Duodenal mucosa (tissue), 2 donors: ENCODE results near the gene RRN3.
"Not testable (repeated sequence)": the region's sequence is repeated elsewhere in the genome, so short reads cannot be mapped to it uniquely, and the experiment has no call there.

Experiments used
- H3K27ac ChIP-seq: one replicate; pipeline ENCODE4 v1.7.0; 2013; ENCODE audit warnings: low read depth, low read length
- H3K27me3 ChIP-seq, 2 donors: one replicate each; pipeline ENCODE4 v1.7.0; 2013; ENCODE audit warnings: low read length in 2 of 2, control low read depth in 1 of 2; ENCODE audit not compliant: insufficient read depth in 2 of 2, control insufficient read depth in 1 of 2
- H3K36me3 ChIP-seq, 2 donors: one replicate each; pipeline ENCODE4 v1.7.0; 2013; ENCODE audit warnings: low read length in 2 of 2, control low read depth in 1 of 2; ENCODE audit not compliant: insufficient read depth in 2 of 2, control insufficient read depth in 1 of 2
- H3K4me1 ChIP-seq, 2 donors: one replicate each; pipeline ENCODE4 v1.7.0; 2013; ENCODE audit warnings: low read length in 2 of 2, control low read depth in 1 of 2; ENCODE audit not compliant: insufficient read depth in 2 of 2, control insufficient read depth in 1 of 2
- H3K4me3 ChIP-seq, 2 donors: one replicate each; pipeline ENCODE4 v1.7.0; 2013; ENCODE audit warnings: low read length in 2 of 2, low read depth in 1 of 2
- H3K9ac ChIP-seq, 2 donors: one replicate each; pipeline ENCODE4 v1.7.0; 2013; ENCODE audit warnings: low read length in 2 of 2, low read depth in 1 of 2
- H3K9me3 ChIP-seq, 2 donors: one replicate each; pipeline ENCODE4 v1.7.0; 2013; ENCODE audit warnings: low read length in 2 of 2, control low read depth in 1 of 2; ENCODE audit not compliant: control insufficient read depth in 1 of 2

RRN3 gene

DNA sequence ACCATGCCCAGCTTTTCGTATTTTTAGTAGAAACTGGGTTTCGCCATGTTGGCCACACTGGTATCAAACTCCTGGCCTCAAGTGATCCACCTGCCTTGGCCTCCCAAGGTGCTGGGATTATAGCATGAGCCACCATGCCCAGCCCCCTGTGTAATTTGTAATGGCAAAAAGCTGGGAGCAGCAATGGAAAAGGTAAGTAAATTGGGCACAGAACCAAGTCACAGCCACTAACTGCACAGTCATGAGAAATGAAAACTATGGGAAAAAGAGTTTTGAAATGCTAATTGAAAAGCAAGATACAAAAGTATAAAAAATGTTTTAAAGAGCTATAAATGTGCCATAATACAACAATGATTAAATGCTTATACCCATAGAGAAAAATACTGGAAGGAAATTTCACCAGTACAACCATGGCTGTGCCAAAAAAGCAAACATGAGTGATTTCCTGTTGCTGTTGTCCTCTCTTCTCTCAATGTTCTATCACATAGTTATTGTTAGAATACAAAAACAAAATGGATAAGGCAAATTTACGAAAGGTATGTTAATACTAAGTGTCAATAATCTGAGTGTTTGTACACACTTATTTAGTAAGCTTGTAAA lies 44.4 kb downstream of the RRN3 start:
- Histone ChIP-seq H3K27ac (no peak overlapping the region), H3K36me3 (peaks cover 10 to 16% of the 10 kb centered on the region in 2 donors), H3K4me3 (no peak overlapping the region), H3K9ac (no peak overlapping the region), H3K27me3 (no peaks in the 10 kb centered on the region), H3K4me1 (peaks cover 0 to 5% of the 10 kb centered on the region in 2 donors), H3K9me3 (no peaks in the 10 kb centered on the region)

DNA sequence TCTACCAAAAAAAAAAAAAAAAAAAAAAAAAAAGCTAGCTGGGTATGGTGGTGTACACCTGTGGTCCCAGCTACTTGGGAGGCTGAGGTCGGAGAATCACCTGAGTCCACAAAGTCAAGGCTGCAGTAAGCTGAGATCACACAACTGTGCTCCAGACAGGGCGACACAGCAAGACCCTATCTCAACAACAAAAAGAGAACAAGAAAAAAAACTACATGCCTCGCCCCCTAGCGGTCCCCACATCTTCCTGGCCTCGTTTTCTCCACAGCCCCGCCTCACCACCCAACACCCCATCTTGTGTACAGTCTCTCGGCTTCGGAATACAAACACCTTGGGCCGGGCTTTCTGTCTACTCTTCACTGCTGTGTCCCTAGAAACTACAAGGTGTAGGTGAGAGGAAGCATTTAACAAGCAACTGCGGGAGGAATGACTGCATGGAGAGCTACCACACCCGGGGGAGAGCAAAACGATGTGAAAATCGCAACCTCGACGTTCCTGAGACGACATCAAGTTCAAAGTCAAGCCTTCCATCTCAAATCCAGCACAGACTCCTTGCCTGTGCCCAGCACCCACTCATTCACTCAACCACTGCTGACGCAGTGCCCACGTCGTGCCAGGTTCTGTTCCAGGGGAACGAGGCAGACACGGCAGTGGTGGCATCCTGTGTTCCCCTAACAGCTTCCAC lies 47.2 kb downstream of the RRN3 start:
- Histone ChIP-seq H3K9ac (no peak overlapping the region), H3K27ac (no peak overlapping the region), H3K27me3 (no peaks in the 10 kb centered on the region), H3K4me1 (peaks cover 0 to under 1% of the 10 kb centered on the region in 2 donors), H3K9me3 (no peaks in the 10 kb centered on the region), H3K4me3 (no peak overlapping the region), H3K36me3 (peaks cover 10 to 20% of the 10 kb centered on the region in 2 donors)

DNA sequence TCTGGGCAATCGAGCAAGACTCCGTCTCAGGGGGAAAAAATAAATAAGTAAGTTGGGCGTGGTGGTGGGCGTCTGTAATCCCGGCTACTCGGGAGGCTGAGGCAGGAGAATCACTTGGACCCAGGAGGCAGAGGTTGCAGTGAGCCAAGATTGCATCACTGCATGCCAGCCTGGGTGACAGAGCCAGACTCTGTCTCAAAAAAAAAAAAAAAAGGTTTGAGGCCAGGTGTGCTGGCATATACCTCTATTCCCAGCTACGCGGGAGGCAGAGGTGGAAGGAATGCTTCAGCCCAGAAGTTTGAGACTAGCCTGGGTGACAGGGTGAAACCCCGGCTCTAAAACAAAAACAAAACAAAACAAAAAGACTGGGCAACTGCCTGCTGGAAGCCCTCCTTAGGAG lies 48.8 kb downstream of the RRN3 start:
- peaks cover 16 to 31% of the 10 kb centered on the region in 2 donors for H3K36me3 ChIP-seq

DNA sequence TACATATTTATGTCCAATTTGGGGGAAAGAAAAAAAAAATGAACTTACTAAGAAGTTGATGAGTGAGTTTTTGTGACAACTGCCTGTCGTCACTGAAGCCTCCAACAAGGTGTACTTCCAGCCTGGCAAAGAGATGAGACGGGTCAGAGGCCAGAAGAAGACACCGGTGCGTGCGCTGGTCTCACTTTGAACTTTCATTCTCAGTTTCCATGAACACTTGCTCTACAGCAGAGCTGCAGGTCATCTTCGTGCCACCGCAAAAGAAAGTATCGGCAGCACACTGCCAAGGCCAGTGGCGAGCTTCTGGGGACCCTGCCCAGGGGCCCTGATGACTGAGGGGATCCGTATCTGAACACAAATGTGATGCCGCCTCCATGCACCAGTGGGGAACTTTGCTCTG lies 49.8 kb downstream of the RRN3 start:
- Histone ChIP-seq H3K27ac (no peak overlapping the region), H3K4me3 (no peak overlapping the region), H3K9me3 (no peaks in the 10 kb centered on the region), H3K4me1 (peaks cover 0 to 10% of the 10 kb centered on the region in 2 donors), H3K27me3 (no peaks in the 10 kb centered on the region), H3K9ac (no peak overlapping the region), H3K36me3 (peaks cover 25 to 41% of the 10 kb centered on the region in 2 donors)

More for the DNA sequence above, 48.8 kb downstream of the RRN3 start:
- H3K27me3 ChIP-seq, H3K9me3 ChIP-seq, H3K9ac ChIP-seq, H3K4me1 ChIP-seq, H3K27ac ChIP-seq, H3K4me3 ChIP-seq: not testable (repeated sequence)

DNA sequence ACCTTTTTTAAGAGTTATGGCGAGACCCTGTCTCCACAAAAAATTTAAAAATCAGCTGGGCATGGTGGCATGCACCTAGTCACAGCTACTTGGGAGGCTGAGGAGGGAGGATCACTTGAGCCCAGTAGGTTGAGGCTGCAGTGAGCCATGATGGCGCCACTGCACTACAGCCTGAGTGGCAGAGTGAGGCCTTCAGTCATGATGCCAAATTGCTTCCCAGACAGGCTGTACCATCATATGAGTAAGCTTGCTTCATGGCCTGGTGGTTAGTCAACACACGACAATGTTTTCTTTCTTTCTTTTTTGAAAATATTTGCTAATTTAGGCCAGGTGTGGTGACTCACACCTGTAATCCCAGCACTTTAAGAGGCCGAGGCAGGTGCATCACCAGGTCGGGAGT lies 50.7 kb downstream of the RRN3 start:
- Histone ChIP-seq H3K9me3 (no peaks in the 10 kb centered on the region), H3K4me1 (peaks cover 0 to 10% of the 10 kb centered on the region in 2 donors), H3K27me3 (no peaks in the 10 kb centered on the region), H3K36me3 (peaks cover 25 to 51% of the 10 kb centered on the region in 2 donors), H3K27ac (no peak overlapping the region), H3K4me3 (no peak overlapping the region), H3K9ac (no peak overlapping the region)

DNA sequence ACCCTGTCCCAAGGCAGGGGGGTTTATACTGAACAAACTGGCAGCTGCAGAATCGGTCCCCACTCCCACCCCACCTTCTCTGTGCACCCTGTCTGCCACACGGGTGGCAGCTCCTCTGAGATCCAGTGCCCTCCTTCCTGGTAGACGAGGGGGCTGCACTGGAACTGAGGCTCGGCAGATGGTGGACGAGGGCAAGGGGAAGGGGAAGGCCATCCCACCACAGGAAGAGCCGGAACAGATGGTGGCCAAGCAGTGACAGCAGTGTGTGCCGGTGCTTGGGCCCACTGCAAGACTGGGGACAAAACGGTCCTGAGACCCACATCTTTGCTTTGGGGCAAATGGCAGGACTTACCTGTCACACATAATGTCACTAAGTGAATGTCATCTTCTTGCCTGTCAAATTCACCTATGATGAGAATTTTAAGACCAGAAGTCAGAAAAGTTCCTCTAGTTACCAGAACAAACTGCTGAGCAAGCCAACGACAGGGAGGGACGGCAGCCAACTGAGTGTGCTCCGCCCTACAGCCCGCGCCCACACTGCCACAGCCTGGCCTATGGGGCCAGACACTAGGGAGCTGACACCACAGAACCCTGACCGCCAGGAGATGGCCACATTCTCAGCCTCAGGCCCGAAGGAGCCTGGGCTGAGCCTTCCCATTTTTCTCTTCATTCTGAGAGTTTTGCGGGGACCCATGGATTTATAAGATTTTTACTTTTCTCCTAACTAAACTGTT lies 52.6 kb downstream of the RRN3 start:
- Histone ChIP-seq H3K4me1 (peaks cover 0 to 10% of the 10 kb centered on the region in 2 donors), H3K9ac (no peak overlapping the region), H3K9me3 (no peaks in the 10 kb centered on the region), H3K36me3 (peaks cover 28 to 58% of the 10 kb centered on the region in 2 donors), H3K27me3 (no peaks in the 10 kb centered on the region), H3K4me3 (no peak overlapping the region), H3K27ac (no peak overlapping the region)

DNA sequence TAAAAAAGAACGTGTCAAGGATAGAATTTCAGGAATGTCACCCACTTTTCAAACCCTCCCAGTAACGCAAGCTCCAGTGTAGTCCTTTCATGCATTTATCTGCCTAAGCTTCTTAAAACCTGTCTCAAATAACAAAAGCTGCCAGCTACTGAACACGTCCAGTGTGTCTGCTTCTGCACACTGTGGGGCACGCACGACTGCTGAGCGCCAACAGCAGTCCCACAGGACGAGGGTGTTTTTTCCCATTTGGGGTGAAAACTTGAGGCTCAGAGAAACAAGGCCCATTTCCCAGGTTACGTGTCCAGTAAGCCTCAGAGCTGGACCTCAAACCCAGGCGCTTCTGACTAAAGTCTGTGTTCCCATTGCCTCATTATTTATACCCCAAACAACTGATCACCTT lies 55.4 kb downstream of the RRN3 start:
- Histone ChIP-seq H3K27ac (no peak overlapping the region), H3K4me3 (no peak overlapping the region), H3K9me3 (no peaks in the 10 kb centered on the region), H3K36me3 (peaks cover 51 to 74% of the 10 kb centered on the region in 2 donors), H3K4me1 (peaks cover 0 to 10% of the 10 kb centered on the region in 2 donors), H3K9ac (no peak overlapping the region), H3K27me3 (no peaks in the 10 kb centered on the region)

DNA sequence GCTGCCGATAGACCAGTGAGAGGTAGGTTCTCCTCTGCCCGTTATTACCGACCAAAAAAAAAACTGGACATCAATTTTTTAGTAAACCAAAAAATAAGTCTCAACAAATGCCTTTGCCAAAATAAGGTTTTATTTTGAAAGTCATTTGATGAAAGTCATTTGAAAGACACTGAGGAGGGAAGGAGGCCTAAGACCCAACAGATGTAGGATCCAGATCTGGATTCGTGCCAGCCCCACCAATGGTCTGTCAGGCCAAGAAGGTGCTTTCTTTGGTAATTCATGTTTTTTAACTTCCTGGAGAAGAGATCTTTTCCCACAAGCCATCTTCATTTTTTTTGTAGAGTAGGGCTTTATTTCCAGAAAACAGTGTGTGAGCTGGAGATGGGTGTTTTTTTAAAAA lies 56.3 kb downstream of the RRN3 start:
- H3K27ac ChIP-seq = no peak overlapping the region

DNA sequence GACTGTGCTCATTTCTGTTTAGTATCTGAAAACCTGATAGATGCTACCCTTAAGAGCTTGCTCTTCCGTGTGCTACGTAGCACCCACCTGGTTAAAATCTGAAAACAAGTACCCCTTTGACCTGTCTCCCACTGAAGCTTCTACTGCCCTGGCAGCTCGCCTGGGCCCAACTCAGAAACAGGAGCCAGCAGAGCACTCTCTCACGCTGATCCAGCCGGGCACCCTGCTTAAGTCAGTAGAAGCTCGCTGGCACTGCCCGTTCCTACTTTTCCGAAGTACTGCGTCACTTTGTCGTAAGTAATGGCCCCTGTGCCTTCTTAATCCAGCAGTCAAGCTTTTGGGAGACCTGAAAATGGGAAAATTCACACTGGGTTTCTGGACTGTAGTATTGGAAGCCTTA lies 57.1 kb downstream of the RRN3 start:
- H3K4me3 ChIP-seq = no peak overlapping the region
- no peak overlapping the region for H3K9ac ChIP-seq
- H3K27ac ChIP-seq = no peak overlapping the region
- H3K9me3 ChIP-seq = no peaks in the 10 kb centered on the region
- H3K36me3 ChIP-seq = peaks cover 66 to 91% of the 10 kb centered on the region in 2 donors
- H3K27me3 ChIP-seq = no peaks in the 10 kb centered on the region
- peaks cover 0 to 10% of the 10 kb centered on the region in 2 donors for H3K4me1 ChIP-seq

More for the DNA sequence above, 56.3 kb downstream of the RRN3 start:
- no peak overlapping the region for H3K4me3 ChIP-seq
- peaks cover 60 to 84% of the 10 kb centered on the region in 2 donors for H3K36me3 ChIP-seq
- no peaks in the 10 kb centered on the region for H3K9me3 ChIP-seq
- H3K27me3 ChIP-seq = no peaks in the 10 kb centered on the region
- H3K9ac ChIP-seq = no peak overlapping the region
- peaks cover 0 to 10% of the 10 kb centered on the region in 2 donors for H3K4me1 ChIP-seq

DNA sequence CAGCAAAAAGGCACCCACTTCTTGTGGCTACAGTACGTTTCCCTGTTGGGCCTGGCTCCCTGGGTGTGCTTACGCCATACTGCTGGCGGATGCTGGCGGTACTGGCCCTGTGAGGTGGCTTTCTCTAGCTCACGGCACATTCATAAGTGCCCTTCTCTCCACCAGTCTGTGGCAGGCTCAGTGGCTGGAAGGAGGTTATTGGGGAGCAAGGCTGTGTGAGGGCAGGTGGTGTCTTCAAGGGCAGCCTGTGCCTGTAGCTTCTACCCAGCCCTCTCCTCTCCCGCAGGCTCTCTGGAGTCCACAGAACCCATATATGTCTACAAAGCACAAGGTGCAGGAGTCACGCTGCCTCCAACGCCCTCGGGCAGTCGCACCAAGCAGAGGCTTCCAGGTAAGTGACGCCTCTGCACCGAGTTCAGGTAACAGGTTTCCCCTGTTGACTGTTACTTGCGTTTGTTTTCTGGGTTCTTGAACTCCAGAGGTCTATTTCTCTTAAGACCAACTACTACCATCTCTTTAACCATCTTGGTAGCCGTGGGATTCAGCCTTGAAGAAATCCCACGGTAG lies 58.8 kb downstream of the RRN3 start:
- H3K4me1 ChIP-seq = no peaks in the 10 kb centered on the region
- no peak overlapping the region for H3K27ac ChIP-seq
- peaks cover 71 to 92% of the 10 kb centered on the region in 2 donors for H3K36me3 ChIP-seq
- no peaks in the 10 kb centered on the region for H3K27me3 ChIP-seq
- H3K4me3 ChIP-seq = no peak overlapping the region
- H3K9ac ChIP-seq = no peak overlapping the region
- no peaks in the 10 kb centered on the region for H3K9me3 ChIP-seq
